HCT116 (cell line): ENCODE results near the gene PGAP3. TPM values are rescaled to one million over a fixed set of nuclear protein-coding genes. Genes with fewer than 3 reads are reported as not detected.

Source experiments
- ATAC-seq: fragments of 200-7000 bp; cut with Tn5 transposase; 2 replicates; pipeline ENCODE4 v1.9.1; 2020; ENCODE audit warnings: mild to moderate bottlenecking, moderate library complexity
- BruUV-seq: library from RNA; stranded (reverse); fragments of 400-500 nt; replicated peaks from 2 replicates; lab custom pipeline; 2021; lab: Mats Ljungman, UMichigan
- CTCF ChIA-PET: fragments of 300-600 bp; sonication (Branson Sonifier 250); formaldehyde crosslinking; loops from one replicate; lab custom pipeline; 2021; ENCODE audit warnings: antibody characterized with exemption; lab: Charles Lee
- POLR2A ChIA-PET: fragments of 300-600, 350-600 bp; sonication (Branson Sonifier 250); formaldehyde crosslinking; loops from one replicate; lab custom pipeline; 2021; ENCODE audit warnings: antibody characterized with exemption; lab: Charles Lee
- RAD21 ChIA-PET, 2 experiments: fragments of 300-600 bp; sonication (Branson Sonifier 250); formaldehyde crosslinking; loops; one replicate each; lab custom pipeline; 2023; ENCODE audit warnings: low total read pairs in 2 of 2; ENCODE audit not compliant: uncharacterized antibody in 2 of 2, unreplicated experiment in 2 of 2, low non-redundant PET in 1 of 2; lab: Charles Lee
- DNase-seq: peaks from one replicate; pipeline ENCODE4 v3.0.0-alpha.2; 2010; ENCODE audit warnings: low read depth, low spot score
- H2AFZ ChIP-seq: fragments of 200-600 bp; shearing (Covaris generic), sonication (generic); 2 replicates; pipeline ENCODE4 v1.6.1; 2017; ENCODE audit warnings: low read depth, mixed run types, mixed read lengths, antibody characterized with exemption, low read length; ENCODE audit not compliant: poor library complexity, severe bottlenecking
- H3K27ac ChIP-seq: 2 replicates; pipeline ENCODE4 v1.5.1; 2012; ENCODE audit warnings: low read depth, low read length
- H3K27me3 ChIP-seq: fragments of 200-600 bp; sonication (generic); 2 replicates; pipeline ENCODE4 v1.6.1; 2016; ENCODE audit warnings: mixed run types, low read length, mixed read lengths; ENCODE audit not compliant: insufficient read depth
- H3K36me3 ChIP-seq, 2 experiments: fragments of 200-500 bp in 1 of 2; fragments of 200-600 bp in 1 of 2; sonication (Bioruptor generic) in 1 of 2; sonication (generic) in 1 of 2; 2 replicates each; pipeline versions ENCODE4 v1.5.1 to v1.6.1; 2014 to 2016; ENCODE audit warnings: low read length in 2 of 2, inconsistent platforms in 1 of 2, mixed read lengths in 1 of 2, mixed run types in 1 of 2; ENCODE audit not compliant: insufficient read depth in 2 of 2, control insufficient read depth in 1 of 2
- H3K4me1 ChIP-seq, 2 experiments: fragments of 200-600 bp in 1 of 2; sonication (generic) in 1 of 2; 2 replicates each; pipeline versions ENCODE4 v1.5.1 to v1.6.1; 2012 to 2017; ENCODE audit warnings: low read length in 2 of 2, inconsistent platforms in 1 of 2, mild to moderate bottlenecking in 1 of 2, mixed read lengths in 1 of 2, mixed run types in 1 of 2, moderate library complexity in 1 of 2; ENCODE audit not compliant: insufficient read depth in 2 of 2, control insufficient read depth in 1 of 2
- H3K4me2 ChIP-seq: fragments of 200-600 bp; sonication (generic); 2 replicates; pipeline ENCODE4 v1.6.1; 2017; ENCODE audit warnings: mixed run types, low read length, mixed read lengths
- H3K4me3 ChIP-seq, 2 experiments: fragments of 200-600 bp in 1 of 2; sonication (generic) in 1 of 2; replicated peaks in 1 of 2; 2 replicates each; pipeline ENCODE4 v1.5.1; 2011 to 2016; ENCODE audit warnings: low read length in 2 of 2, control low read depth in 1 of 2, low read depth in 1 of 2, mild to moderate bottlenecking in 1 of 2, mixed read lengths in 1 of 2, mixed run types in 1 of 2
- H3K79me2 ChIP-seq: fragments of 200-600 bp; sonication (generic); 2 replicates; pipeline ENCODE4 v1.6.1; 2017; ENCODE audit warnings: mild to moderate bottlenecking, mixed run types, low read length, moderate library complexity, mixed read lengths; ENCODE audit not compliant: insufficient read depth
- H3K9ac ChIP-seq: fragments of 200-600 bp; sonication (generic); 2 replicates; pipeline ENCODE4 v1.6.1; 2016; ENCODE audit warnings: low read length, mixed read lengths
- H3K9me2 ChIP-seq: fragments of 200-600 bp; sonication (generic), shearing (Covaris generic); 2 replicates; pipeline ENCODE4 v1.6.1; 2017; ENCODE audit warnings: mixed run types, mild to moderate bottlenecking, moderate library complexity; ENCODE audit not compliant: insufficient read depth
- H3K9me3 ChIP-seq, 2 experiments: fragments of 200-500 bp in 1 of 2; fragments of 200-600 bp in 1 of 2; sonication (Bioruptor generic) in 1 of 2; sonication (generic) in 1 of 2; 2 replicates each; pipeline ENCODE4 v1.6.1; 2014 to 2017; ENCODE audit warnings: low read length in 2 of 2, mixed read lengths in 2 of 2, inconsistent platforms in 1 of 2, low read depth in 1 of 2, mild to moderate bottlenecking in 1 of 2, mixed run types in 1 of 2, moderate library complexity in 1 of 2; ENCODE audit not compliant: control insufficient read depth in 1 of 2, insufficient read depth in 1 of 2
- H4K20me1 ChIP-seq: fragments of 200-600 bp; sonication (generic), shearing (Covaris generic); 2 replicates; pipeline ENCODE4 v1.6.1; 2017; ENCODE audit warnings: mixed run types, mild to moderate bottlenecking, moderate library complexity; ENCODE audit not compliant: insufficient read depth
- CEBPB ChIP-seq: IDR thresholded peaks from 2 replicates; pipeline ENCODE4 v1.6.1; 2012; ENCODE audit warnings: low read depth
- ELF1 ChIP-seq: IDR thresholded peaks from 2 replicates; pipeline ENCODE4 v1.6.1; 2012; ENCODE audit warnings: low read depth, borderline replicate concordance
- FOSL1 ChIP-seq: IDR thresholded peaks from 2 replicates; pipeline ENCODE4 v1.6.1; 2012; ENCODE audit warnings: low read depth
- SP1 ChIP-seq: IDR thresholded peaks from 2 replicates; pipeline ENCODE4 v1.6.1; 2012; ENCODE audit warnings: low read depth
- YY1 ChIP-seq: IDR thresholded peaks from 2 replicates; pipeline ENCODE4 v1.6.1; 2011; ENCODE audit warnings: low read length, low read depth, moderate library complexity, mild to moderate bottlenecking; ENCODE audit not compliant: insufficient replicate concordance; ENCODE audit errors: extremely low read depth
- intact Hi-C: fragments of 100-400 bp; cut with micrococcal nuclease; formaldehyde crosslinking; loops from 2 replicates; pipeline ENCODE4 v1.10.0; 2022
- total RNA-seq: library from RNA; stranded (reverse); gene quantifications from one replicate; pipeline ENCODE4 v1.2.1, GENCODE V29; 2021; ENCODE audit not compliant: unreplicated experiment
- TF ChIP-seq, protein P1 (sequence below): IDR thresholded peaks from 2 replicates; pipeline ENCODE4 v1.6.1; 2012; ENCODE audit warnings: low read depth
- TF ChIP-seq, protein P2 (sequence below): IDR thresholded peaks from 2 replicates; pipeline ENCODE4 v1.6.1; 2012

PGAP3 gene
- total RNA-seq, 1 experiment from 2014 or later: 15.2 TPM

DNA sequence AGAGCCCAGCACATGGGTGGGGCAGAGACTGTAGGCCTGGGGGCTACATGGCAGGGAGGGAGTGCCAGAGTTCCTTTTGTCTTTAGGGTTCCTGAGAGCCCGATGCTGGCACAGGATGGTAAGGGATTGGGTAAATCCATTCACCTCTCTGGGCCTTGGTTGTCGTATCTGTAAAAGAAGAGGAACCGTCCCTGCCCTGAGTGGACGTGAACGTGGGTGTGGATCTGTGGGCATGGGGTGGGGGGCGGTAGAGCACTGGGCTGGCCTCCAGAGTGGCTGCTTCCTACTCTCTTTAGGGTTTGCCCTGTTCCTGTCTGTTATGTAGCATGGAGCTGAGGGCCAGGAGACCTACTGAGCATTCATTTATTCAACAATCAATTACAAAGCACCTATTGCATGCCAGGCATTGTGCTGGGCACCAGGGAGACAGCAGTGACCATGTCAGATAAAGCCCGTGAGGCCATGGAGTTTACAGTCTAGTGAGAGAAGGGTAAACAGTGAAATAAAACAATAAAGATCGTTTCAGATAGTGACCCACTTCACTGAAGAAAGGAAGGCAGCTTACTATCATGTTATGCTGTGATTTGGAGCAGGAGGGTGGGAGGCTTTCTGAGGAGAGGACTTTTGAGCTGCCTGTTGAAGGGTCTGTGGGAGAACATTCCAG lies 35.8 kb downstream of the PGAP3 start:
- BruUV-seq: no TSS peak
- DNase-seq: no peak
- CTCF ChIA-PET: interaction anchor here (1.4 to 3.6 kb wide), 9 partner anchors 14 to 104 kb away, joined by 4 to 30 read pairs (median 9); no protein-coding TSS in a partner anchor
- peaks cover 7% of the 10 kb centered on the region; the same call in 1 of the 2 replicates for H3K79me2 ChIP-seq
- no peaks in the 10 kb centered on the region for H4K20me1 ChIP-seq
- H3K9me3 ChIP-seq: no peaks in the 10 kb centered on the region
- POLR2A ChIA-PET: interaction anchor here (1.3 kb wide), 1 partner anchor 9 kb away, joined by 3 read pairs; no protein-coding TSS in a partner anchor
- H3K27me3 ChIP-seq: no peaks in the 10 kb centered on the region
- no peaks in the 10 kb centered on the region; a peak in 1 of 4 replicates for H3K36me3 ChIP-seq
- intact Hi-C loops: no loop called here
- H3K9me2 ChIP-seq: no peaks in the 10 kb centered on the region
- no peak overlapping the region for H3K4me3 ChIP-seq
- no peak for ATAC-seq
- no peak overlapping the region for H2AFZ ChIP-seq
- TF ChIP-seq SP1 (no peak), YY1 (no peak), ELF1 (no peak), CEBPB (no peak), FOSL1 (no peak)
- TF ChIP-seq, protein P1, sequence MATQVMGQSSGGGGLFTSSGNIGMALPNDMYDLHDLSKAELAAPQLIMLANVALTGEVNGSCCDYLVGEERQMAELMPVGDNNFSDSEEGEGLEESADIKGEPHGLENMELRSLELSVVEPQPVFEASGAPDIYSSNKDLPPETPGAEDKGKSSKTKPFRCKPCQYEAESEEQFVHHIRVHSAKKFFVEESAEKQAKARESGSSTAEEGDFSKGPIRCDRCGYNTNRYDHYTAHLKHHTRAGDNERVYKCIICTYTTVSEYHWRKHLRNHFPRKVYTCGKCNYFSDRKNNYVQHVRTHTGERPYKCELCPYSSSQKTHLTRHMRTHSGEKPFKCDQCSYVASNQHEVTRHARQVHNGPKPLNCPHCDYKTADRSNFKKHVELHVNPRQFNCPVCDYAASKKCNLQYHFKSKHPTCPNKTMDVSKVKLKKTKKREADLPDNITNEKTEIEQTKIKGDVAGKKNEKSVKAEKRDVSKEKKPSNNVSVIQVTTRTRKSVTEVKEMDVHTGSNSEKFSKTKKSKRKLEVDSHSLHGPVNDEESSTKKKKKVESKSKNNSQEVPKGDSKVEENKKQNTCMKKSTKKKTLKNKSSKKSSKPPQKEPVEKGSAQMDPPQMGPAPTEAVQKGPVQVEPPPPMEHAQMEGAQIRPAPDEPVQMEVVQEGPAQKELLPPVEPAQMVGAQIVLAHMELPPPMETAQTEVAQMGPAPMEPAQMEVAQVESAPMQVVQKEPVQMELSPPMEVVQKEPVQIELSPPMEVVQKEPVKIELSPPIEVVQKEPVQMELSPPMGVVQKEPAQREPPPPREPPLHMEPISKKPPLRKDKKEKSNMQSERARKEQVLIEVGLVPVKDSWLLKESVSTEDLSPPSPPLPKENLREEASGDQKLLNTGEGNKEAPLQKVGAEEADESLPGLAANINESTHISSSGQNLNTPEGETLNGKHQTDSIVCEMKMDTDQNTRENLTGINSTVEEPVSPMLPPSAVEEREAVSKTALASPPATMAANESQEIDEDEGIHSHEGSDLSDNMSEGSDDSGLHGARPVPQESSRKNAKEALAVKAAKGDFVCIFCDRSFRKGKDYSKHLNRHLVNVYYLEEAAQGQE: no peak
- TF ChIP-seq, protein P2, sequence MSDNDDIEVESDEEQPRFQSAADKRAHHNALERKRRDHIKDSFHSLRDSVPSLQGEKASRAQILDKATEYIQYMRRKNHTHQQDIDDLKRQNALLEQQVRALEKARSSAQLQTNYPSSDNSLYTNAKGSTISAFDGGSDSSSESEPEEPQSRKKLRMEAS: no peak
- TF ChIP-seq, all 23 proteins: peak for 0
- RAD21 ChIA-PET: interaction anchor here in 1 of 2 experiments (1.5 kb wide), 1 partner anchor 30 kb away, joined by 3 read pairs; no protein-coding TSS in a partner anchor
- no peak overlapping the region for H3K4me2 ChIP-seq
- H3K9ac ChIP-seq: no peak overlapping the region
- no peak overlapping the region for H3K27ac ChIP-seq
- peaks cover 13 to 56% of the 10 kb centered on the region in 2 experiments for H3K4me1 ChIP-seq
